Measurements from ENCODE around the gene DSCAML1. TPM values are rescaled to one million over a fixed set of nuclear protein-coding genes. Genes with fewer than 3 reads are reported as not detected.

The DSCAML1 gene
- total and polyA plus RNA-seq, 7 donors = 0.04 to 0.52 (median 0.06) TPM

DNA sequence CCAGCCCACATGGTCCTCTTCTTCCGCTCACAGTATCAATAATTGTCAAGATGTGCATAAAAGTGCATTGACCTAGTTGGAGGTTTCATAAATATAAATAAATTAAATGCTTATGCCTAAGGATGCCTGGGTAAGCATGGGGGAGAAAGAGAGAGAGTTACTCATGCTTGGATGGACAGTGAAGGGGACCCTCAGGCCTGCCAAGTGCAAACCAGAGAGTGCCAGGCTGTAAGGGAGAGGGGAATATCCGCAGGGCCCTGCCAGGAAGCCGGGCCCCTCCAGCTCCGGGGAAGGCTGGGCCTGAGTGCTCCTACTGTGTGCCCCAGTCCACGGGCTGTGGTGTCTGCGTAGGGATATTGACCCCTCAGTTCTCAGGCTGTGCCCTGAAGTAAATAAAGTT lies 214.6 kb downstream of the DSCAML1 start:
- TF ChIP-seq CTCF (IDR thresholded peaks at IDR 0.05) = no peak
- WGBS, 3 donors = 79 to 85% (median 80%) methylated on average over 6 of the region's 6 CpGs
- DNase-seq = no peak
- H3K27me3 ChIP-seq (ENCODE audit: insufficient read depth in 3 of 3, low read length in 2 of 3) = peaks cover 0 to 8% (median 6%) of the 10 kb centered on the region in 3 donors
- H3K4me3 ChIP-seq = no peak overlapping the region
- no peak overlapping the region for H3K27ac ChIP-seq
- ATAC-seq = no peak
- intact Hi-C loops (cut with DNase I) = no loop called here
- no peaks in the 10 kb centered on the region for H3K4me1 ChIP-seq
- H3K36me3 ChIP-seq (ENCODE audit: insufficient read depth in 1 of 2, low read depth in 1 of 2) = no peaks in the 10 kb centered on the region
- H3K9me3 ChIP-seq = no peaks in the 10 kb centered on the region

GRCh38 chr11:117580866-117581265 lies 216.2 kb downstream of the DSCAML1 start:
- TF ChIP-seq CTCF (IDR thresholded peaks at IDR 0.05) = no peak
- H3K27me3 ChIP-seq (ENCODE audit: insufficient read depth in 3 of 3, low read length in 2 of 3) = peaks cover 0 to 6% (median 6%) of the 10 kb centered on the region in 3 donors
- intact Hi-C loops (cut with DNase I) = no loop called here
- H3K36me3 ChIP-seq (ENCODE audit: insufficient read depth in 1 of 2, low read depth in 1 of 2) = no peaks in the 10 kb centered on the region
- no peaks in the 10 kb centered on the region for H3K4me1 ChIP-seq
- H3K27ac ChIP-seq = no peak overlapping the region
- WGBS, 3 donors = 56 to 64% (median 61%) methylated on average over 6 of the region's 6 CpGs
- no peaks in the 10 kb centered on the region for H3K9me3 ChIP-seq
- DNase-seq (no peak), ATAC-seq (no peak)
- H3K4me3 ChIP-seq = no peak overlapping the region

GRCh38 chr11:117579161-117579560 lies 217.9 kb downstream of the DSCAML1 start:
- intact Hi-C loops (cut with DNase I) = no loop called here
- Histone ChIP-seq H3K9me3 (no peaks in the 10 kb centered on the region), H3K27me3 (ENCODE audit: insufficient read depth in 3 of 3, low read length in 2 of 3) (peaks cover 0 to 6% (median 2%) of the 10 kb centered on the region in 3 donors), H3K4me1 (no peaks in the 10 kb centered on the region), H3K4me3 (no peak overlapping the region), H3K36me3 (ENCODE audit: insufficient read depth in 1 of 2, low read depth in 1 of 2) (no peaks in the 10 kb centered on the region), H3K27ac (no peak overlapping the region)
- no peak for TF ChIP-seq CTCF (IDR thresholded peaks at IDR 0.05)
- 72 to 84% (median 84%) methylated on average over 2 of the region's 2 CpGs for WGBS, 3 donors
- DNase-seq = no peak
- no peak for ATAC-seq

GRCh38 chr11:117575856-117576255 lies 221.2 kb downstream of the DSCAML1 start:
- Histone ChIP-seq H3K36me3 (ENCODE audit: insufficient read depth in 1 of 2, low read depth in 1 of 2) (no peaks in the 10 kb centered on the region), H3K27ac (no peak overlapping the region), H3K27me3 (ENCODE audit: insufficient read depth in 3 of 3, low read length in 2 of 3) (peaks cover 0 to 10% (median 0%) of the 10 kb centered on the region in 3 donors), H3K9me3 (no peaks in the 10 kb centered on the region), H3K4me1 (no peaks in the 10 kb centered on the region), H3K4me3 (no peak overlapping the region)
- intact Hi-C loops (cut with DNase I) = no loop called here
- ATAC-seq (no peak), DNase-seq (no peak)
- no peak for TF ChIP-seq CTCF (IDR thresholded peaks at IDR 0.05)
- WGBS, 3 donors = 87 to 98% (median 89%) methylated on average over 4 of the region's 4 CpGs

DNA sequence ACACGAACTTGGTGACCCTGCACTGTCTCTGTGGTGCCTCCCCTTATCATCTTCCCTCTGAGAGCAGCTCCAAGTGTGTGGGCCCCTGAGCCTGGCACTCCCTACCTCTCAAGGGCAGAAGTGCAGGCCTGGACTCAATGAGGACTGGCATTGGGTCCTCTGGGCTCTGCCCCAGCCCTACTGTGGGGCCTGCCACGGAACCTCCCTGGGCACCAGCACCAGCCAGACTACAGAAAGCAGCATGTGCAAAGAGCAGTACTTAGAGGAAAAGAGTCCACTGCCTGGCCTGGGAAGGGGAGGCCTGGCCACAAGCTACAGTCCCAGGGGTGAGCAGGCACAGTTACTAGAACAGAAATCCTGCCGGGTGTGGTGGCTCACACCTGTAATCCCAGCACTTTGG lies 222.5 kb downstream of the DSCAML1 start:
- Histone ChIP-seq H3K9me3 (no peaks in the 10 kb centered on the region), H3K36me3 (ENCODE audit: insufficient read depth in 1 of 2, low read depth in 1 of 2) (no peaks in the 10 kb centered on the region), H3K27me3 (ENCODE audit: insufficient read depth in 3 of 3, low read length in 2 of 3) (peaks cover 0 to 4% (median 0%) of the 10 kb centered on the region in 3 donors), H3K4me3 (no peak overlapping the region), H3K27ac (no peak overlapping the region), H3K4me1 (no peaks in the 10 kb centered on the region)
- intact Hi-C loops (cut with DNase I) = no loop called here
- ATAC-seq (no peak), DNase-seq (no peak)
- TF ChIP-seq CTCF (IDR thresholded peaks at IDR 0.05) = no peak
- 87 to 93% (median 89%) methylated on average over 3 of the region's 3 CpGs for WGBS, 3 donors

Data from psoas muscle (tissue), 8 donors.